Dendritic cell treated with granulocyte-macrophage colony-stimulating factor and Interleukin-4, amounts not matched to agents 40 ng/mL and 50 ng/mL, for 4 days (primary cell): Measurements from ENCODE around the gene COX20.
A peak's percentile ranks its signal among the peaks of the same experiment; 100 is the strongest.
"Not testable (repeated sequence)": the region's sequence is repeated elsewhere in the genome, so short reads cannot be mapped to it uniquely, and the experiment has no call there.

ENCODE experiments used
- H3K27ac Mint-ChIP-seq: one replicate; pipeline ENCODE4 v1.8.0; 2022; ENCODE audit warnings: mild to moderate bottlenecking, mixed read lengths
- H3K27me3 Mint-ChIP-seq: one replicate; pipeline ENCODE4 v1.8.0; 2022; ENCODE audit warnings: mild to moderate bottlenecking, mixed read lengths
- H3K36me3 Mint-ChIP-seq: one replicate; pipeline ENCODE4 v1.8.0; 2022; ENCODE audit warnings: low read depth, mixed read lengths
- H3K4me1 Mint-ChIP-seq: one replicate; pipeline ENCODE4 v1.8.0; 2022; ENCODE audit warnings: low read depth, mixed read lengths
- H3K4me3 Mint-ChIP-seq: one replicate; pipeline ENCODE4 v1.8.0; 2022; ENCODE audit warnings: mild to moderate bottlenecking, moderate library complexity, mixed read lengths
- H3K9me3 Mint-ChIP-seq: one replicate; pipeline ENCODE4 v1.8.0; 2022; ENCODE audit warnings: mixed read lengths
- intact Hi-C: fragments of 100-400 bp; cut with micrococcal nuclease; formaldehyde crosslinking; loops from one replicate; pipeline ENCODE4 v1.15.0; 2022

COX20 gene, protein sequence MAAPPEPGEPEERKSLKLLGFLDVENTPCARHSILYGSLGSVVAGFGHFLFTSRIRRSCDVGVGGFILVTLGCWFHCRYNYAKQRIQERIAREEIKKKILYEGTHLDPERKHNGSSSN

DNA sequence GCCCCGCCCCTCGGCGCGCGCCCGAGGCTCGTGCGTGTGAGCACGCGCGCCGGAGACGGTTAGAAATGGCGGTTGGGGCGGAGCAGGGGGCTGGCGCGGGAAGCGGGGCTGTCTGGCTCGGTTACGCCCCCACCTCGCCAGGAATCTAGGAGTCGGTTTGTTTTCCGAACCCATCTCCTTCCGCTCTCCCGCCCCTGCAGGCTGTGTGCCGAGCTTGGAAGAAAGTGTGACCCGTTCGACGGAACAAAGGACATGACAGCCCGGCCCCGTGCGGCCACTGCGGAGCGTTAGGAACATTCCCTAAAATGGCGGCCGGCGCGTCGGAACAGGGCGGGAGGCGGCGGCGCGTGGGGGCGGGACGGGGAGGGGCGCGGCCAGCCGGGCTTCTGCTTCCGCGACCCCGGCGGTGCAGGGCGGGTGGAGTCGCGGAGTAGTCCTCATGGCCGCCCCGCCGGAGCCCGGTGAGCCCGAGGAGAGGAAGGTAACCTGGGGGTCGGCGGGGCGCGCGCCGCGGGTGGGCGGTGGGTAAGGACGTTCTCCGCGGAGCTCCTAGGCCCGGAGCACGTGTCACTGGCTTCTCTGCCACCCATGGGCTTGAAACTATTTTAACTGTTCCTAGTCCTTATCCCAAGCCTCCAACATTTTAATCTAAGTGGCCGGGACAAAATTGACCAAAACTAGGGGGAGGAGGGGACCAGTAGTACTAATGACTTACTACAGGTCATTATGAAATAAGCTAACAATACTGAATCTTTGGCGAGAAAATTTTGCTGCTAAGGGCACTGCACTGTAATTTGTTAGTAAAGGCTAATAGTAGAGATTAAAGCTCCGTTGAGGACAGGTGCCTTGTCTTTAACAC lies at the start of gene COX20:
Gene COX20, plus strand, starts transcription at position 383 of the 859 bp plus-strand sequence. Its CDS starts 57 bp downstream, at position 440.
- Mint-ChIP-seq H3K9me3 (no peaks in the 10 kb centered on the region), H3K4me1 (peaks cover 33% of the 10 kb centered on the region), H3K36me3 (peaks cover 61% of the 10 kb centered on the region), H3K27ac (peak within 1 kb of the TSS; percentile 99), H3K27me3 (no peaks in the 10 kb centered on the region), H3K4me3 (peak within 1 kb of the TSS; percentile 95)
- intact Hi-C loops: loop anchor here (1.0 to 10.0 kb wide), 3 partner anchors 29 to 181 kb away; partner anchors contain the start of genes DESI2 and HNRNPU

DNA sequence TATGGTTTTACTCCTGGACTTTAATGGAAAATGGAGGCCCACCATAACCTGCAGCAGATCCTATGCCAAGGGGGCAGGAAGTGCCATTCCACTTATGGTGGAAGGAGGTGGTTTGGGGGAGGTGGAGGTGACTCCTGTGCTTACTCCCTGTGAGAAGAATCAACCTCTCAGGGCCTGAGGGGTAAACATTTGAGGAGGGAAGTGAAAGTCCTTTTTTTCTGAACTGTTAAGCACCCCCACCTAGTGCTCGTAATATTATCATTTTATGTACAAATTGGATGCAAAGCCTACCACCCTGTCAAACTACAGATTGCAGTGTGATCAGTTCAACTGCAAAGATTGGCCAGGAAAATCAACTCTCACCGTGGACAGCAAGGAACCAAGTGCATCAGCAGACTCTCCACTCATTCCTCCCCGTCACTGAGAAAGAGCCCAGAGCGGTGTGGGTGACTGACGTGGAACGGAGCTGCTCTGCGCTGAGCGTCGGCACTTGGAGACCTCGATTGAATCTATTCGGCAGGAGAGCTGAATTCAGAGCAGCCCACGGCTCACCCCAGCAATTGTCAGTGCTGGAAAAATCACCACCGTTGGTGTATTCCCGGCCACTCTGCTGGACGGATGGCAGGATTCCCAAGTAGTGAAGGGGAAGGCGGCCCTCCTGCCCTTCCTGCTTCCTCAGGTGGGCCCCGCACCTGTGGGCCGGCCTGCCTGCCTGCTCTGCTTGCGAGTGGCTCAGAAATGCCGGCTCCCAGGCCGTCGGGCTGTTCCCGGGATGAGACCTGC lies 46.8 kb upstream of the COX20 start:
- no peaks in the 10 kb centered on the region for H3K9me3 Mint-ChIP-seq
- no peak overlapping the region for H3K27ac Mint-ChIP-seq
- H3K4me3 Mint-ChIP-seq: no peak overlapping the region
- intact Hi-C loops: no loop called here
- no peaks in the 10 kb centered on the region for H3K36me3 Mint-ChIP-seq
- peaks cover 3% of the 10 kb centered on the region for H3K27me3 Mint-ChIP-seq
- no peaks in the 10 kb centered on the region for H3K4me1 Mint-ChIP-seq

DNA sequence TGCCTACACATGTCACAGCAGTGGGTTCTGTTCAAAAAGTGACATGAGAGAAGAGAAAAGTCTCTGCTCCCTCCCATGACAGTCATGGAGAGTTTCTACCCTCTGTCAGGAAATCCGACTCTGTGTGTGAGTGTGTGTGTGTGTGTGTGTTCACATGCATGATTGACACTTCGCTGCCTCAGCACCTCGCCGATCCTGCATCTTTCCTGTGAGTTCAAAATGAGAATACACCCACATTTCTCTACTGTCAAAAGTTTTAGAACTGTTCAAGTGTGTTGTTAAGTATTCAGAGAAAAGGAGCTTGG lies 46.2 kb upstream of the COX20 start:
- H3K4me3 Mint-ChIP-seq: no peak overlapping the region
- H3K9me3 Mint-ChIP-seq: no peaks in the 10 kb centered on the region
- intact Hi-C loops: no loop called here
- no peak overlapping the region for H3K27ac Mint-ChIP-seq
- no peaks in the 10 kb centered on the region for H3K4me1 Mint-ChIP-seq
- no peaks in the 10 kb centered on the region for H3K36me3 Mint-ChIP-seq
- peaks cover 3% of the 10 kb centered on the region for H3K27me3 Mint-ChIP-seq

DNA sequence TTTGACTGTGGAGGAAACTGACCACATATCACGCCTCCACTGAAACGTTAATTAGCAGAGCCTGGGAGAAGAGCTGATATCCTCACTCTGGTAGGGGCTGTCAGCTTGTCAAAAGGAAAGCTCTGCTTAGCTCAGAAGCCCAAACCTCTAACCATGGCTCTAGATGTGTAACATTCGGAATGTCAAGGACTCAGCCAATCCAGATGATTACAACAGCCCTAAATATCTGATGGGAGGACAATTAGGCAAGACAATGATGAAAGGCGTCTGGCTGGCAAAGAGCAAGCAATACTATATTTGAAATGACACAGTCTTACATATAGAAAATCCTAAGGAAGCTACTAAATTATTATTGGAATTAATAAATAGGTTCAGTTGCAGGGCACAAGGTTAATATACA lies 45.7 kb upstream of the COX20 start:
- Mint-ChIP-seq H3K4me3 (no peak overlapping the region), H3K9me3 (no peaks in the 10 kb centered on the region), H3K27ac (no peak overlapping the region), H3K27me3 (peaks cover 3% of the 10 kb centered on the region), H3K36me3 (no peaks in the 10 kb centered on the region), H3K4me1 (no peaks in the 10 kb centered on the region)
- intact Hi-C loops: no loop called here

DNA sequence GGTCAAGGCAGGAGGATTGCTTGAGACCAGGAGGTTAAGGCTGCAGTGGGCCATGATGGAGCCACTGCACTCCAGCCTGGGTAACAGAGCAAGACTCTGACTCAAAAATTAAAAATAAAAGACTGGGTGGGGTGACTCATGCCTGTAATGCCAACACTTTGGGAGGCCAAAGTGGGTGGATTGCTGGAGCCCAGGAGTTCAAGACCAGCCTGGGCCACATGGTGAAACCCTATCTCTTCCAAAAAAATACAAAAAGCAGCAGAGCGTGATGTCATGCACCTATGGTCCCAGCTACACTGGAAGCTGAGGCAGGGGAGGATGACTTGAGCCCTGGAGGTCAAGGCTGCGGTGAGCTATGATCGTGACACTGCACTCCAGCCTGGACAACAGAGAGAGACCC lies 44.4 kb upstream of the COX20 start:
- Mint-ChIP-seq H3K27ac (no peak overlapping the region), H3K27me3 (peaks cover 3% of the 10 kb centered on the region), H3K4me3 (no peak overlapping the region), H3K36me3 (no peaks in the 10 kb centered on the region), H3K4me1 (no peaks in the 10 kb centered on the region), H3K9me3 (no peaks in the 10 kb centered on the region)
- intact Hi-C loops: no loop called here

DNA sequence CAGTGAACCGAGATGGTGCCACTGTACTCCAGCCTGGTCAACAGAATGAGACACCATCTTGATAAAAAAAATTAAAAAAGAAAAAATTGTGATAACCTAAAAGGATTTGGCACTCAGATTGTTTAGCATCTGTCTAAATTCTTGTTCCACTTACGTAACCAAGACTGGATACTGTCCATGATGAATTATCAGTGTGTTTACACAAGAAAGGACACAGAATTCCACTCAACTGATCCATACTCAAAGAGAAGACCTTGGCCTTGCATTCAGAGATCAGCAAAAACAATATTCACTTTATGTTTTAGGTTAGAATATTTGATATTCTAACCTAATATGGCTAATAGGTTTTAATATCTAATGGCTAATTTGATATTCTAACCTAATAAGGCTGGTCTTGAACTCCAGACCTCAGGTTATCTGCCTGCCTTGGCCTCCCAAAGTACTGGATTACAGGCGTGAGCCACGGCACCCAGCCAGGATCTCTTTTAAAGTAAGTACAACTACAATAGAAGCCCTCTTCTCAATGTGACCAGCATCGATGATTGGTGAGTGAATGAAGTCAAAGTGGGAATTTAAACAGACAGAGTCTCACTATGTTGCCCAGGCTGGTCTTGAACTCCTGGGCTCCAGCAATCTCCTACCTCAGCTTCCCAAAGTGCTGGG lies 43.1 kb upstream of the COX20 start:
- Mint-ChIP-seq H3K27ac (no peak overlapping the region), H3K36me3 (no peaks in the 10 kb centered on the region)
- intact Hi-C loops: no loop called here

DNA sequence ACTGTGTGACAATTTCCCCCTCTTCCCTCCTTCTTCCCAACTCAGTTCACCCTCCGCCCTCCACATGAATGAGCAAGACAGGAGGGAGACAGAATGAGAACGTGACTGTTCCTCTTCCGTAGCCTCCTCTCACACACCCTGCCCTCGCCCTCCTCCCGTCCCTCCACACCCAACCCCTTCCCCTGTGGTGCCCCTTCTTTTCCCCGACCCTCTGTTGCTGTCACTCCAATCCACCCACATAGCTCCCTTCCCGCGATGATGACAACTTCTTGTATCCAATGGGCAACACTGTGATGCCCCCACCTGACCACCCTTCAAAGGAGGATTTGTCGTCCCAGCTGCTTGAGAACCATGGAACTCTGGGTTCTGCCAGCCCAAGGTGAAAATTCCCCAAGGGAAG lies 41.4 kb upstream of the COX20 start:
- Mint-ChIP-seq H3K4me1 (no peaks in the 10 kb centered on the region), H3K9me3 (no peaks in the 10 kb centered on the region), H3K27me3 (peaks cover 3% of the 10 kb centered on the region), H3K4me3 (no peak overlapping the region), H3K36me3 (no peaks in the 10 kb centered on the region), H3K27ac (no peak overlapping the region)
- intact Hi-C loops: no loop called here

More for the DNA sequence above, 43.1 kb upstream of the COX20 start:
- H3K4me1 Mint-ChIP-seq: no peaks in the 10 kb centered on the region
- no peak overlapping the region for H3K4me3 Mint-ChIP-seq
- no peaks in the 10 kb centered on the region for H3K9me3 Mint-ChIP-seq
- H3K27me3 Mint-ChIP-seq: peaks cover 3% of the 10 kb centered on the region

DNA sequence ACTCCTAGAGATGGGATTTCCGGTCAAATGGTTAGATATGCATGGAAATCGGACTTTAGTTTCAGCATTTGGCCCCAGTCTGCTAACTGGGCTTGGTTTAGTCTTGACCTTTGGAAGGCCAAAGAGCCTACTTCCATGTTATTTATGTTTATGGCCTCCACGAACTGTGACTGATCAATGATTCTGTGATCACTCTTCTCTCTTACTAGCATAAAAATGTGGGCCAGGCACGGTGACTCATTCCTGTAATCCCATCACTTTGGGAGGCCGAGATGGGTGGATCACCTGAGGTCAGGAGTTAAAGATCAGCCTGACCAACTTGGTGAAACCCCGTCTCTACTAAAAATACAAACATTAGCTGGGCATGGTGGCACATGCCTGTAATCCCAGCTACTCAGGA lies 40.9 kb upstream of the COX20 start:
- H3K27me3 Mint-ChIP-seq, intact Hi-C loops, H3K4me1 Mint-ChIP-seq, H3K36me3 Mint-ChIP-seq, H3K27ac Mint-ChIP-seq, H3K9me3 Mint-ChIP-seq, H3K4me3 Mint-ChIP-seq: not testable (repeated sequence)

DNA sequence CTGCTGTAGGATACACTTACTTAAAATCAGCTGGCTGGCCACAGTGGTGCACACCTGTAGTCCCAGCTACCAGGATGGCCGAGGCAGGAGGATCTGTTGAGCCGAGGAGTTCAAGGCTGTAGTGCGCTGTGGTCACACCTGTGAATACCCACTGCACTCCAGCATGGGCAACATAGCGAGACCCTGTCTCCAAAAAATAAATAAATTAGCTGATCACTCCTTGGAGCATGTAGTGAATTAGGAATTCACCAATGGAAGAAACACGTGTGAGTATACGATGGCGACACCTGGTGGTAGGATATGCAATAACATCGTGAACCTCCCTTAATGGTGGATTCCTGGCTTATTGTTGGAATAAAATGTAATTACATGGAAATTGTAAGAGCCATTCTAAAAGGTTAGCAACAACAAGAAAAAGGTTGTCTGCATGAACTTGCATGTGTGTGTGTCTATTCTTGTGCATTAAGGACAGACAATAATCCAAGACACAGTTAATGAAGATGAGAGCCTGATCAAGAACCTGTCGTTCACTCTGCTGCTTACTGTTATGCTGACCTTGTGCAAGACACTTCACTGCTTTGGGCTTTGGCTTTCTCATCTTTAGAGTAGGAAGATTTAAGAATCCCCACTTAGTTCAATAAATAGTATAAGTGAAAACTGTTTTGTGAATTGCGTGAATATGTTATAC lies 38.6 kb upstream of the COX20 start:
- no peak overlapping the region for H3K27ac Mint-ChIP-seq
- H3K9me3 Mint-ChIP-seq: no peaks in the 10 kb centered on the region

DNA sequence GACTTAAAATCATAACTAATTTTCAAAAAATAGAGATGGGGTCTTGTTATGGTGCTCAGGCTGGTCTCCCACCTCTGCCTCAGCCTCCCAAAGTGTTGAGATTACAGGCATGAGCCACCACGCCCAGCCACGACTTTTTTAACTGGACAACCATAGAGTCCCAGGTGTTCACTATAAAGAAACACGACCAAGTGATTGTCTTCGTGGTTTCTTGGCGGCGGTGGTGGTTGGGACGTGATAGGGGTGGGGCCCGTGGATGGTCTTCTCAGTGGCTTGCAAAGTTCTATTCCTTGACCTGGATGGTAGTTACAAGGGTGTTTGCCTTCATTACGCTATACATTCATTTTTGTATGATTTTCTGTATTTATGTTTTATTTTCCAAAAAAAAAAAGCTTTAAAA lies 34.6 kb upstream of the COX20 start:
- no peaks in the 10 kb centered on the region for H3K9me3 Mint-ChIP-seq
- H3K4me3 Mint-ChIP-seq: no peak overlapping the region
- intact Hi-C loops: loop anchor here (1.0 to 5.0 kb wide), 2 partner anchors 149 to 241 kb away; partner anchors contain the start of gene DESI2
- H3K4me1 Mint-ChIP-seq: peaks cover 5% of the 10 kb centered on the region
- peaks cover 15% of the 10 kb centered on the region for H3K27me3 Mint-ChIP-seq
- H3K36me3 Mint-ChIP-seq: no peaks in the 10 kb centered on the region
- H3K27ac Mint-ChIP-seq: no peak overlapping the region

More for the DNA sequence above, 38.6 kb upstream of the COX20 start:
- H3K4me3 Mint-ChIP-seq: no peak overlapping the region
- intact Hi-C loops: loop anchor here (1.0 kb wide), 1 partner anchor 194 kb away; no protein-coding TSS in a partner anchor
- peaks cover 5% of the 10 kb centered on the region for H3K27me3 Mint-ChIP-seq
- no peaks in the 10 kb centered on the region for H3K4me1 Mint-ChIP-seq
- no peaks in the 10 kb centered on the region for H3K36me3 Mint-ChIP-seq

DNA sequence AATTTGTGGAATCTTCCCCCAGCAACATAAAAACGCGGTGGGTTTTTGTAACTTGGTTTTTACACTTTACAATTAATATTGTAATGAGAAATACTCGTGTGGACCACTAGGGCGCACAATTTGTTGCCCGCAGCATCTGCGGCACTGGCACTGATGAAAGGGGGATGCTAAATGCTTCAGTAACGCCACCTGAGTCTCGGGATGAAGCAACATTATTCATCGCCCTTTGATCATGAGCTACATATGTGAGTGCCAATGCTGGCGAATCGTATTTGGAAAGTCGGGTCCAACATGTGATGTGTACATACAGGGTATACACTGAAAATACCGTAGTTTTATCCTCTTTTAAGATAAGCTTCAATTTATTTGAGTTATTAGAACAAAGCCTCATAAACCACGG lies 34.2 kb upstream of the COX20 start:
- intact Hi-C loops: loop anchor here (1.0 to 5.0 kb wide), 2 partner anchors 149 to 241 kb away; partner anchors contain the start of gene DESI2
- no peaks in the 10 kb centered on the region for H3K9me3 Mint-ChIP-seq
- H3K4me3 Mint-ChIP-seq: no peak overlapping the region
- H3K27ac Mint-ChIP-seq: no peak overlapping the region
- peaks cover 15% of the 10 kb centered on the region for H3K27me3 Mint-ChIP-seq
- H3K4me1 Mint-ChIP-seq: peaks cover 5% of the 10 kb centered on the region
- no peaks in the 10 kb centered on the region for H3K36me3 Mint-ChIP-seq

DNA sequence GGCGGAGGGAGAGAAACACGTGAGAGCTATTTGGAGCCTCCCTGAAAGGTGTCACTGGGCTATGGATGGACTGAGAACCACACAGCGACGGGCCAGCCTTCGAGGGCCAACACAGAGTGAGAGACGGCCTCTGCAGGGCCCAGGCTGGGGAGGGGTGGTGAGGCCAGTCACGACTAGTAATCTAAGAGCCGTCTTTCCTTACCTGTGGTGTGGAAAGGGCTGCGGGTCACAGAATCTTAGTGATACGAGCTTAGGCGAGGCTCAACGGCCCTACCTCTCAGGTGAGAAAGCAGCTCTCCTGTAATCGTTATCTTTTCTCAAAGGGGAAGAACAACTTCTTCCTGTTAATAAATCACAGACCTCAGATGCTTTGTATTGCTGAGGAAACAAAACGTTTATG lies 33.4 kb upstream of the COX20 start:
- Mint-ChIP-seq H3K27ac (no peak overlapping the region), H3K27me3 (peaks cover 15% of the 10 kb centered on the region), H3K9me3 (no peaks in the 10 kb centered on the region), H3K4me3 (no peak overlapping the region), H3K36me3 (no peaks in the 10 kb centered on the region), H3K4me1 (peaks cover 6% of the 10 kb centered on the region)
- intact Hi-C loops: loop anchor here (5.0 kb wide), 1 partner anchor 150 kb away; the partner anchor contains the start of gene DESI2

DNA sequence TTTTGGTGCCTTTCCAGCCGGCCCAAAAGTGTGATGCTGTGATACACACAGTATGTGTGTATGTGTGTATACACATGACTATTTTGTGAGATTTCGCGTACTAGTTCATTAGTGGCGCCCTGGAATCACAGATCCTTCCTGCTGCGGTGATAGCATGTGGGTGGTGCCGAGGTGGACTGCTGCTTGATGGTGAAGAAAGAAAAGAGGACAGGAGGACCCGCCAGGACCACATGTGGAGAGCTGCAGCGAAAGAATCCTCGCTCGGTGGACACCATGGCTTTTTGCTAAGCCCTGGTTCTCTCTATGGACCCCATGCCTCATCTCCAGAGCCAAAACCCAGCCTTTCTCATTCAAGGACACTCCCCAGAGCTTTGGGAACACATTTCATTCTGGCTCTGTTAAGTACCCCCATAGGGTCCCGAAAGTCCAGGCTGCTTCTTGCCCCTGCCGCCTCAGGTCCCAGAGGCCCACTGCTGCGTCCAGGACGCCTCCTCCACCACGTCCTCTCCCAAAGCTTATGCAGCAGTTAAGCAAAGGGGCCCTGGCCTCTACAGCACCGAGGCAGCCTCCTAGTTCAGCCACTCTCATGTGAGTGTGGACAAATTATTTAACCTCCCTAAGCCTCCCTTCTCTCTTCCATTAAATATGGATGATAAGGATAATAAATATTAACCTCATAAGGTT lies 32.8 kb upstream of the COX20 start:
- Mint-ChIP-seq H3K27ac (no peak overlapping the region), H3K4me3 (no peak overlapping the region), H3K36me3 (no peaks in the 10 kb centered on the region), H3K27me3 (peaks cover 15% of the 10 kb centered on the region), H3K4me1 (peaks cover 10% of the 10 kb centered on the region), H3K9me3 (no peaks in the 10 kb centered on the region)
- intact Hi-C loops: loop anchor here (5.0 kb wide), 1 partner anchor 150 kb away; the partner anchor contains the start of gene DESI2
